Karpas-422 (cell line): ENCODE measurements around the gene C1orf56. TPM values are rescaled to one million over a fixed set of nuclear protein-coding genes. Genes with fewer than 3 reads are reported as not detected.

Experiments used
- DNase-seq: peaks from one replicate; pipeline ENCODE4 v3.0.0-alpha.2; 2015
- H2AFZ ChIP-seq: fragments of 200-600 bp; sonication (generic); 2 replicates; pipeline ENCODE4 v1.6.1; 2014; ENCODE audit warnings: antibody characterized with exemption, low read length, mixed read lengths
- H3K27ac ChIP-seq: fragments of 200-600 bp; sonication (generic); 2 replicates; pipeline ENCODE4 v1.5.1; 2014; ENCODE audit warnings: mild to moderate bottlenecking, low read length, moderate library complexity
- H3K27me3 ChIP-seq: fragments of 200-600 bp; sonication (generic); 2 replicates; pipeline ENCODE4 v1.6.1; 2014; ENCODE audit warnings: low read length, mixed read lengths
- H3K36me3 ChIP-seq: fragments of 200-600 bp; sonication (generic); 2 replicates; pipeline ENCODE4 v1.6.1; 2014; ENCODE audit warnings: low read length, mixed read lengths; ENCODE audit not compliant: insufficient read depth
- H3K4me1 ChIP-seq: fragments of 200-600 bp; sonication (generic); 2 replicates; pipeline ENCODE4 v1.6.1; 2014; ENCODE audit warnings: mild to moderate bottlenecking, low read length, mixed read lengths
- H3K4me2 ChIP-seq: fragments of 200-600 bp; sonication (generic); 2 replicates; pipeline ENCODE4 v1.6.1; 2014; ENCODE audit warnings: low read length, low read depth, mild to moderate bottlenecking; ENCODE audit not compliant: poor library complexity, severe bottlenecking
- H3K4me3 ChIP-seq: fragments of 200-600 bp; sonication (generic); 2 replicates; pipeline ENCODE4 v1.5.1; 2014; ENCODE audit warnings: mild to moderate bottlenecking, antibody characterized with exemption, low read length, mixed read lengths
- H3K79me2 ChIP-seq: fragments of 200-600 bp; sonication (generic); 2 replicates; pipeline ENCODE4 v1.6.1; 2014; ENCODE audit warnings: mild to moderate bottlenecking, low read length, mixed read lengths
- H3K9ac ChIP-seq: fragments of 200-600 bp; sonication (generic); 2 replicates; pipeline ENCODE4 v1.6.0; 2014; ENCODE audit warnings: low read length
- H3K9me2 ChIP-seq: fragments of 200-600 bp; sonication (generic), shearing (Covaris generic); replicated peaks from 2 replicates; pipeline ENCODE4 v1.6.0; 2014; ENCODE audit warnings: mild to moderate bottlenecking, low read length, moderate library complexity; ENCODE audit not compliant: insufficient read depth
- H3K9me3 ChIP-seq: fragments of 300-700, 200-600 bp; sonication (generic); 2 replicates; pipeline ENCODE4 v1.6.1; 2014; ENCODE audit warnings: low read length, mixed read lengths
- H4K20me1 ChIP-seq: fragments of 200-600 bp; sonication (generic); 2 replicates; pipeline ENCODE4 v1.6.1; 2014; ENCODE audit warnings: mild to moderate bottlenecking, antibody characterized with exemption, low read length, low read depth; ENCODE audit not compliant: insufficient read depth
- total RNA-seq: library from RNA; depleted of rRNA; stranded (reverse); fragments of >200 nt; shearing (Covaris generic); gene quantifications from 2 replicates; pipeline ENCODE4 v1.2.3, GENCODE V29; 2014; ENCODE audit warnings: low replicate concordance

The C1orf56 gene
- total RNA-seq, 1 experiment from 2014 or later, result 4.6 TPM

GRCh38 chr1:151036356-151036755, 11.2 kb upstream of the C1orf56 start, which contains the start of gene BNIPL:
TSS of gene BNIPL (plus strand) at chr1:151036586. CDS start at chr1:151036726, 140 bp downstream.
- no peak within 1 kb of the TSS for H3K9ac ChIP-seq
- no peaks in the 10 kb centered on the region for H3K9me3 ChIP-seq
- no peaks in the 10 kb centered on the region for H3K9me2 ChIP-seq
- no peak within 1 kb of the TSS for H3K27ac ChIP-seq
- H3K79me2 ChIP-seq, result no peaks in the 10 kb centered on the region
- no peak within 1 kb of the TSS for H3K4me2 ChIP-seq
- no peaks in the 10 kb centered on the region for H4K20me1 ChIP-seq
- H3K27me3 ChIP-seq, result no peaks in the 10 kb centered on the region
- no peaks in the 10 kb centered on the region for H3K4me1 ChIP-seq
- no peak for DNase-seq
- H2AFZ ChIP-seq, result no peak within 1 kb of the TSS
- no peak within 1 kb of the TSS for H3K4me3 ChIP-seq
- H3K36me3 ChIP-seq, result peaks cover 6% of the 10 kb centered on the region

DNA sequence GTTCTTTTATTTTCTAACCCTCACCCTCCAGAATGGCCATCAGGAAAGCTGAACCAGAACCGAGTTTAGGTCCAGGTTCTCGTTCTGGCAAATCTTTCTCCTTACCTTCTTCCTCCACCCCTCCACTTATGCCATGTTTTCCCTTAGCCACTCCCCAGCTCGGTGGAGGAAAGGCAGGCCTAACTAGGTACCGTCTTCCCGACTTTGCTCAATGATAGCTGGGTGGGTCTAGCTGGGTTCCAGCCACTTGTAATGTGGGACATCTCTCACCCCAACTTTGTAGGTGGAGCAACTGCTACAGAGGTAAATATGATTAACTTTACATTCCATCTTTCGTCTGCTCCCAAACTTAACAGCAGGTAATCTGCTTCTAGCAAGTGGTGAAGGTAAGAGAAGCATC, 10.5 kb upstream of the C1orf56 start:
- Histone ChIP-seq H4K20me1 (no peaks in the 10 kb centered on the region), H3K79me2 (no peaks in the 10 kb centered on the region), H3K9ac (no peak overlapping the region), H3K27me3 (no peaks in the 10 kb centered on the region), H3K4me3 (no peak overlapping the region), H2AFZ (no peak overlapping the region), H3K9me3 (no peaks in the 10 kb centered on the region), H3K27ac (no peak overlapping the region), H3K4me2 (no peak overlapping the region), H3K9me2 (no peaks in the 10 kb centered on the region), H3K4me1 (no peaks in the 10 kb centered on the region), H3K36me3 (0 out of 2 replicates have a peak, but pooled peaks cover 3% of the 10 kb centered on the region)
- DNase-seq, result no peak

DNA sequence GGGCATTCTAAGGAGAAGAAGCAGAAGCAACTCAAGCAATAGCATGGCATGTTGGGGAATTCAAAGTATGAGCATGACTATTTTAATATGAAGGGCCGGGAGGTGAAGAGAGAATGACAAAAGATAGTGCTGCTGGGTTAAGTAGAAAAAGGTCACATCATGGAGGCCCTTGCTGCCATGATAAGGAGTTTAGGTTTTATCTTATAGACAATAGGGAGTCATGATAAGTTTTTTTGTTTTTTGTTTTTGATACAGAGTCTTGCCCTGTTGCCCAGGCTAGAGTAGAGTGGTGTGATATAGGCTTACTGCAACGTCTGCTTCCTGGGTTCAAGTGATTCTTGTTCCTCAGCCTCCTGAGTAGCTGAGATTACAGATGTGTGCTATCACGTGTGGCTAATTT, 8.0 kb upstream of the C1orf56 start:
- Histone ChIP-seq H3K79me2 (no peaks in the 10 kb centered on the region), H4K20me1 (no peaks in the 10 kb centered on the region), H3K9me2 (no peaks in the 10 kb centered on the region), H3K9me3 (no peaks in the 10 kb centered on the region), H3K4me3 (no peak overlapping the region), H2AFZ (no peak overlapping the region), H3K4me1 (no peaks in the 10 kb centered on the region), H3K27me3 (no peaks in the 10 kb centered on the region), H3K4me2 (no peak overlapping the region), H3K9ac (no peak overlapping the region), H3K27ac (no peak overlapping the region), H3K36me3 (0 out of 2 replicates have a peak, but pooled peaks cover 3% of the 10 kb centered on the region)
- no peak for DNase-seq

DNA sequence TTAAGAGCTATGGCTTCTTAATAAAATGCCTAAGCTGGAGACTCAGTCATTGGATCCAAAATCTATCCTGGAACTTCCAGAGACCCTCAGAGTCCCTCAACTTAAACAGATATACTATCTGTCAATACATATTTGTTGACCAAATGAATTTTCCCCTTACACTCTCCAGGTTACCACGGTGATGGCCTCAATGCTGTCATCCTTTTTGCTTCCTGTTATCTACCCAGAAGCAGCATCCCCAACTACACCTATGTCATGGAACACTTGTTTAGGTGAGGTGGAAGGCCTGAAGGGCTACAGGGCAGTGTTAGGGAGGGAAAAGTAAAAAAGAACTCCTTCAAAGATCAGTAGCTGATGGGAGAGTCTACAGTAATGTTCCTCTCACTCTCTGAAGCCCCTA, 4.4 kb upstream of the C1orf56 start:
- Histone ChIP-seq H3K36me3 (0 out of 2 replicates have a peak, but pooled peaks cover 3% of the 10 kb centered on the region), H3K4me3 (no peak overlapping the region), H3K9ac (no peak overlapping the region), H4K20me1 (no peaks in the 10 kb centered on the region), H2AFZ (no peak overlapping the region), H3K9me3 (no peaks in the 10 kb centered on the region), H3K27me3 (no peaks in the 10 kb centered on the region), H3K4me2 (no peak overlapping the region), H3K79me2 (peaks cover 4% of the 10 kb centered on the region; the same call in 1 of the 2 replicates), H3K27ac (no peak overlapping the region), H3K9me2 (no peaks in the 10 kb centered on the region), H3K4me1 (peaks cover 6% of the 10 kb centered on the region)
- DNase-seq, result no peak

DNA sequence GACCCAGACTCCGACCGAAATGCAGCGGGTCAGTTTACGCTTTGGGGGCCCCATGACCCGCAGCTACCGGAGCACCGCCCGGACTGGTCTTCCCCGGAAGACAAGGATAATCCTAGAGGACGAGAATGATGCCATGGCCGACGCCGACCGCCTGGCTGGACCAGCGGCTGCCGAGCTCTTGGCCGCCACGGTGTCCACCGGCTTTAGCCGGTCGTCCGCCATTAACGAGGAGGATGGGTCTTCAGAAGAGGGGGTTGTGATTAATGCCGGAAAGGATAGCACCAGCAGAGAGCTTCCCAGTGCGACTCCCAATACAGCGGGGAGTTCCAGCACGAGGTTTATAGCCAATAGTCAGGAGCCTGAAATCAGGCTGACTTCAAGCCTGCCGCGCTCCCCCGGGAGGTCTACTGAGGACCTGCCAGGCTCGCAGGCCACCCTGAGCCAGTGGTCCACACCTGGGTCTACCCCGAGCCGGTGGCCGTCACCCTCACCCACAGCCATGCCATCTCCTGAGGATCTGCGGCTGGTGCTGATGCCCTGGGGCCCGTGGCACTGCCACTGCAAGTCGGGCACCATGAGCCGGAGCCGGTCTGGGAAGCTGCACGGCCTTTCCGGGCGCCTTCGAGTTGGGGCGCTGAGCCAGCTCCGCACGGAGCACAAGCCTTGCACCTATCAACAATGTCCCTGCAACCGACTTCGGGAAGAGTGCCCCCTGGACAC, 534 bp downstream of the C1orf56 start:
- Histone ChIP-seq H3K9me2 (no peaks in the 10 kb centered on the region), H3K9ac (peak overlapping the region; percentile 93), H3K79me2 (peaks cover 5% of the 10 kb centered on the region; the same call in 1 of the 2 replicates), H3K4me2 (peak overlapping the region; percentile 95), H3K36me3 (peaks cover 12% of the 10 kb centered on the region), H3K27me3 (no peaks in the 10 kb centered on the region), H3K9me3 (no peaks in the 10 kb centered on the region), H3K27ac (peak overlapping the region; percentile 74), H3K4me3 (peak overlapping the region; percentile 88), H4K20me1 (no peaks in the 10 kb centered on the region), H2AFZ (peak overlapping the region; percentile 69), H3K4me1 (peaks cover 14% of the 10 kb centered on the region)
- peak; percentile 91 for DNase-seq

GRCh38 chr1:151048645-151049032, 1.1 kb downstream of the C1orf56 start:
- no peak overlapping the region for H2AFZ ChIP-seq
- peaks cover 14% of the 10 kb centered on the region for H3K4me1 ChIP-seq

GRCh38 chr1:151049458-151049857, 1.9 kb downstream of the C1orf56 start:
- H3K9me3 ChIP-seq, result no peaks in the 10 kb centered on the region
- no peak overlapping the region for H3K4me3 ChIP-seq
- H3K9ac ChIP-seq, result no peak overlapping the region
- H3K4me1 ChIP-seq, result peaks cover 14% of the 10 kb centered on the region
- peaks cover 17% of the 10 kb centered on the region for H3K36me3 ChIP-seq
- H3K4me2 ChIP-seq, result no peak overlapping the region
- H3K27ac ChIP-seq, result no peak overlapping the region
- H3K27me3 ChIP-seq, result no peaks in the 10 kb centered on the region
- no peaks in the 10 kb centered on the region for H4K20me1 ChIP-seq
- DNase-seq, result no peak
- H3K79me2 ChIP-seq, result peaks cover 5% of the 10 kb centered on the region; the same call in 1 of the 2 replicates
- H3K9me2 ChIP-seq, result no peaks in the 10 kb centered on the region
- H2AFZ ChIP-seq, result no peak overlapping the region

More at GRCh38 chr1:151048645-151049032, 1.1 kb downstream of the C1orf56 start:
- H3K9me2 ChIP-seq, result no peaks in the 10 kb centered on the region
- H3K27ac ChIP-seq, result peak overlapping the region; percentile 74
- peak overlapping the region; percentile 93 for H3K9ac ChIP-seq
- peak overlapping the region; percentile 95 for H3K4me2 ChIP-seq
- no peaks in the 10 kb centered on the region for H3K9me3 ChIP-seq
- no peaks in the 10 kb centered on the region for H4K20me1 ChIP-seq
- peaks cover 5% of the 10 kb centered on the region; the same call in 1 of the 2 replicates for H3K79me2 ChIP-seq
- no peak for DNase-seq
- H3K36me3 ChIP-seq, result peaks cover 12% of the 10 kb centered on the region
- no peaks in the 10 kb centered on the region for H3K27me3 ChIP-seq
- peak overlapping the region; percentile 88 for H3K4me3 ChIP-seq

DNA sequence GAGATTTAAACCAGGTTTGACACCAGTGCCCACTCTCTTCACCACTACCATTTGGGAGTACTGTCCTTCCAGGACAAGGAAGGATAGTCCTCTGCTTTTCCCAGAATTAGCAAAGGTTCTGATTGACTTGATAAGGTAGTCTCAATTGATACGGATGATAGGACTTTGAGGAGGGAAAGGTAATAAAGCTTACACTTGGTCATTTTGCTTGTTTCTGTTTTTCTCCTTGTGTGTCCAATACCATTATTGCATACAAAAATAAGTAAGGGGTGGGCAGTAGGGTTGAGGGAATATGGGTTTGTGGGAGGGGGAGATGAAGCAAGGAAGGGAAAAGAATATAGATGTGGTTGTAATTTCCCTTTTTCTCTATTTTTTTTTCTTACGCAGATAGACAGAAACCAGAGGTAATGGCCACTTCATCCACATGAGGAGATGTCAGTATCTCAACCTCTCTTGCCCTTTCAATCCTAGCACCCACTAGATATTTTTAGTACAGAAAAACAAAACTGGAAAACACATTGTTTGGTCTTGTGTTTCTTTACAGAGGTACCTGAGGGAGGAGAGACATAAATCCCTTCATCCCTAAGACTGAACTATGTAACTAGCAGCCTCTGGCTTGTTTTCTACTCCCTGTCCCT, 2.6 kb downstream of the C1orf56 start:
- no peak overlapping the region for H3K4me3 ChIP-seq
- no peaks in the 10 kb centered on the region for H3K9me2 ChIP-seq
- no peaks in the 10 kb centered on the region for H3K27me3 ChIP-seq
- no peak overlapping the region for H2AFZ ChIP-seq
- peaks cover 14% of the 10 kb centered on the region for H3K4me1 ChIP-seq
- peaks cover 24% of the 10 kb centered on the region for H3K36me3 ChIP-seq
- peak overlapping the region; percentile 7 for H3K4me2 ChIP-seq
- H4K20me1 ChIP-seq, result no peaks in the 10 kb centered on the region
- 0 out of 2 replicates have a peak overlapping the region, but pooled peaks have one; percentile 4 for H3K27ac ChIP-seq
- no peaks in the 10 kb centered on the region for H3K9me3 ChIP-seq
- no peak for DNase-seq
- peaks cover 5% of the 10 kb centered on the region; the same call in 1 of the 2 replicates for H3K79me2 ChIP-seq
- H3K9ac ChIP-seq, result no peak overlapping the region
